ENCODE results near the gene PRKAG3.
"Not testable (repeated sequence)": the region's sequence is repeated elsewhere in the genome, so short reads cannot be mapped to it uniquely, and the experiment has no call there.

PRKAG3 gene

DNA sequence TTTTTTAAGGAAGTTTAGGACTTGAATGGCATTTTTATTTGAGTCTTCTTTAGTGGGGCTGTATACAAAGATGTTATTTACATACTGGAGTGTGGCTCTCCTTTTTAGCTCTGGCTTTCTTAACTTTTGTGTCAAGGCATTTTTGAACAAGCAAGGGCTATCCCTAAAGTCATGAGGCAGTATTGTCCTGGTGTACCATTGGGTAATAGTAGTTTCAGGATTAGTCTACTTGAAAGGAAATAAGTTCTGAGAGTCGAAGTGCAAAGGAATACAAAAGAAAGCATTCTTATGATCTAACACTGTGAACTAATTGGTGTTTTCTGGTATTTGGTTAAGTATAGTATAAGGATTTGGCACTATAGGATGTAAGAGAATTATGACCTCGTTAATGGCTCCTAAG is 51.6 kb downstream of the PRKAG3 start:
- no peak for DNase-seq

DNA sequence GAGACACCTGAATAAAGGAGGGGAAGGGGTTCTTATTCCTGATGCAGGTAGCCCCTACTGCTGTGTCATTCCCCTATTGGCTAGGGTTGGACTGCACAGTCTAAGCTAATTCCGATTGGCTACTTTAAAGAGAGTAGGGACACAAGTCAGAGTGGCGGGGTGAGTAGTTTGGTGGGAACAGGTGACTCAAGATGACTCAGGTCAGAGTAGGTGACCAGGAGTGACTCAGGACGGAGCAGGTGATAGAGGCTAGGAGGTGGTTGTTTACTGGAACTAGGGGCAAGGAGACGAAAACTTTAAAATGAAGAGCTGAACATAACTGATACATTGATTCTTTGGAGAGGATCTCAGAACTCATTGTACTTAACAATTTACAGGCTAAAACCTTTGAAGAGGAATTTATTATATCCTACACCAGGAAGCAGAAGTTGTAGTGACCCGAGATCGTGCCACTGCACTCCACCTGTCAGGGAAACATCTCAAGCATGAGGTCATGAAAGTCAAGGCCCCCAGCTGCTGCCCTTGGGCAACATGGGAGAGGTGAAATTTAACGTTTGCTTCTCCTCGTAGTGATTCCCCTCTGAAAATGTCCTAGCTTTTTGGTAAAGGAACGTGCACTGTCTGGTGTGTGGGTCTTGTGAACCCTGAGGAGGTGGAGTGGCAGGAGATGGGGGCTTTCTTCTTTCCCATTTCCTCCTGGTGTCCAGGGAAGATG is 54.2 kb downstream of the PRKAG3 start:
- no peak for DNase-seq

DNA sequence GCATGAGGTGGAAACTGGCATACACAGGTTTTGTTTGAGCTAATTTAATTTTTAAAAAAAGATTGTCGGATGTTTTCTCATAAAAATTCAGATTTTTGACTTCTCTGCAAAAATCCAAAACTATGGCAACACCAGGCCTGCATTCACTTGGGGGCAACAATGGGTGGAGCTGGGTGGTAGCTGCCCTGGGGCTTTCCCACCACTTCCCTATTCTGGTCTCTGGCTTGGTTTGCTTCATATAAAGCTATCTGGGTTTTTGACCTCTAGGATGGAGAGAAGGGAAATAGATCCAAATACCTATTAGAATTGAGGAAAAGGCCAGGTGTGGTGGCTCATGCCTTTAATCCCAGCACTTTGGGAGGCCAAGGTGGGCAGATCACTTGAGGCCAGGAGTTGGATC is 55.1 kb downstream of the PRKAG3 start:
- DNase-seq = no peak

DNA sequence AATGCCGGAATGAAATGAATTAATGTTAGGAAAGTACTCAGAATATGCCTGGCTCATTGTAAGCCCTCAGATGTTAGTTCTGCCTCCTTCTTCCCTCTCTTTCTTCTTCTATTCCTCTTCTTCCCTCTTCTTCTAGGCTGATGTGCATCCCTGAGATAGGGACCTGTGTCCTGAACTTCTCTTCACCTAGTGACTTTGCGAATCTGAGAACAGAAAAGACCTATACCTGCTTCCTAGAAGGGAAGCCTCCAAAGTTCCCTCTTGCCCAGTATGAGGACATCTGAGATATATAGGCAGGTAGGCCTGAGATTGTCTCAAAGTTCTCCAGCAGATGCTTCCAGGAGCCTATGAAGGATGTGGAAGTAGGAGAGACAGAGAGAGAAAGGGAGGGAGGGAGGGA is 57.7 kb downstream of the PRKAG3 start:
- DNase-seq = no peak

DNA sequence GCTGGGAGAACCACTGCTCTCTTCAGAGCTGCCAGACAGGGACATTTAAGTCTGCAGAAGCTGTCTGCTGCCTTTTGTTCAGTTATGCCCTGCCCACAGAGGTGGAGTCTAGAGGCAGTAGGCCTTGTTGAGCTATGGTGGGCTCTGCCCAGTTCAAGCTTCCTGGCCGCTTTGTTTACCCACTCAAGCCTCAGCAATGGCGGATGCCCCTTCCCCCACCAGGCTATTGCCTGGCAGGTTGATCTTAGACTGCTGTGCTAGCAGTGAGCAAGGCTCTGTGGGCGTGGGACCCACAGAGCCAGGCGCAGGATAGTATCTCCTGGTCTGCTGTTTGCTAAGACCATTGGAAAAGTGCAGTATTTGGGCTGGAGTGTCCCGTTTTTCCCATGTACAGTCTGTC is 58.8 kb downstream of the PRKAG3 start:
- DNase-seq = not testable (repeated sequence)

Data from NCI-H2029 (cell line).